ENCODE results near the gene FTSJ3.
"Not testable (repeated sequence)": the region's sequence is repeated elsewhere in the genome, so short reads cannot be mapped to it uniquely, and the experiment has no call there.

Gene FTSJ3

GRCh38 chr17:63826468-63827001 lies 928 bp downstream of the FTSJ3 start:
- no peak for DNase-seq (ENCODE audit: low read depth in 3 of 3)

- no peak for DNase-seq (ENCODE audit: low read depth in 3 of 3)
Observed at GRCh38 chr17:63824362-63824761, 3.1 kb downstream of the FTSJ3 start.

DNA sequence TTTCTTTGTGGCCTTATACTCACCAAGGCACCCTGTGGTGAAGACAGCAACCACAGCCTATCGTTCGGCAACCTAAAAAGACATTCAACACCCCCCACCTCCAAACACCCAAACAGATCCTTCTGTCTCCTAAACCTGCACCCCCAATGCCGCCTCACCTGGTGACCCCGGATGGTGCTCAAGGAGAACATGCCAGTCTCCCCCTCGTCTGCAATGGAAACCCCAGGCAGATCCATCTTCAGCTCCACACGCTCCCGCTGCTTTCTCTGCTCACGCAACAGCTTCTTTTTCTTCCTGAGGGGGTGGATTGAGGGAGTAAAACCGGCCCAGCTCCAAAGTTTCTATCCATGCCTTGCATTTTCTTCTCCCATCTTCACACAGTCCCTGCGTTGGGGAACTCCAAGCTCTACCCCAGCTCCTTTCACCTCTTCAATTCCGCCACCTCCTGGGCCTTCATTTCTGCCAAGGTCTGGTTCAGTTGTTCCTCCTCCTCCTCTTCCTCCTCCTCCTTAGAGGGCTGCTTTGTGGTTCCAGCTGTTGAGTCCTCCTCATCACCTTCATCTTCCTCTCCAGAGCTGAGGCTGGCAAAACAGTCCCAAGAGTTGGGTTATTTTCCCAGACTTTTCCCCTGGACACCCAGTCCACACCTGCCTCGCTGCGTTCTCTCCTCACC lies 3.7 kb downstream of the FTSJ3 start:
- DNase-seq (ENCODE audit: low read depth in 3 of 3) = no peak

GRCh38 chr17:63822537-63822936 lies 4.9 kb downstream of the FTSJ3 start:
- no peak for DNase-seq (ENCODE audit: low read depth in 3 of 3)

DNA sequence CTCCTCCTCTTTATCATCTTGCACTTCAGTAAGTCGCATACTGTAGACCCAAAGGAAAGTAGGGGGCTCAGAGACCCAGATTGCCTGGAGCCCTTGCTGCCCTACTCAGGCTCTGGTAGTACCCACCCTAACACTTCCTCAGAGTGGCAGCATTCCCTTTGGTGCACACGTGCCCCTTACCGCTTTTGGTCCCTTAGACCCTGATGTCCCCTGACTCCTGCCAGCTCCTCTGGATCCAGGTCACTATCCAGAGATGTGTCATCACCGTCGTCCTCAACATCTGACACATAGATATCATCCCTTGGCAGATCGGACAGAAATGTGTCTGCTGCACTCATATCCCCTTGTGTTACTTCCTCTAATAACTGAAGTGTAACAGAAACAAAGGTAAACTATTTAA lies 5.7 kb downstream of the FTSJ3 start:
- no peak for DNase-seq (ENCODE audit: low read depth in 3 of 3)

DNA sequence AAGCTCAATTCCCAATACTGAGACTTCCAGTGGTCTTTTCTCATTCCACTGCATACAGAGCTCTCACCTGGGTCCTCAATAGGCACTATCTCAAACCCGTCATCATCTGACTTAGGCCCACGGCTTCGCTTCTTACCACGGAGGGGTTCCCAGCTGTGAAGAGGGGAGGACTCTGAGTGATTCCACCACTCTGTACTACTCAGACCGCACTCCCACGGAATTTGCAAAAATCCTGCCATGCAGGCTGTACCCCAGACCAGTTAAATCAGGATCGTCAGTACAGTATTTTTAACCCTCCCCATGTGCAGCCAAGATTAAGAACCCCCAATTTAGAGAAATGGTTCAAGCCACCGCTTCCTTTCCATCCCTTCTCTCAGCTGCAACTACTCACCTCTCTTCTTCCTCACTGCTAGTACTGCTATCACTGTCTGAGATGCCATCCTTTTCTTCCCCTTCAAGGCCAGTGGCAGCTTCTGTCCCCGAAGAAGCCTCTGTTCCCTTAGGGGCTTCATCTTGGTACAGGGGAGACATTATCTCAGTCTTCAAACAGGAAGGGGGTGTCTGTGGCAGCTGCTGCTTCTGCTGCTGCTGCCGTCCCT lies 6.4 kb downstream of the FTSJ3 start:
- DNase-seq (ENCODE audit: low read depth in 3 of 3) = no peak

DNA sequence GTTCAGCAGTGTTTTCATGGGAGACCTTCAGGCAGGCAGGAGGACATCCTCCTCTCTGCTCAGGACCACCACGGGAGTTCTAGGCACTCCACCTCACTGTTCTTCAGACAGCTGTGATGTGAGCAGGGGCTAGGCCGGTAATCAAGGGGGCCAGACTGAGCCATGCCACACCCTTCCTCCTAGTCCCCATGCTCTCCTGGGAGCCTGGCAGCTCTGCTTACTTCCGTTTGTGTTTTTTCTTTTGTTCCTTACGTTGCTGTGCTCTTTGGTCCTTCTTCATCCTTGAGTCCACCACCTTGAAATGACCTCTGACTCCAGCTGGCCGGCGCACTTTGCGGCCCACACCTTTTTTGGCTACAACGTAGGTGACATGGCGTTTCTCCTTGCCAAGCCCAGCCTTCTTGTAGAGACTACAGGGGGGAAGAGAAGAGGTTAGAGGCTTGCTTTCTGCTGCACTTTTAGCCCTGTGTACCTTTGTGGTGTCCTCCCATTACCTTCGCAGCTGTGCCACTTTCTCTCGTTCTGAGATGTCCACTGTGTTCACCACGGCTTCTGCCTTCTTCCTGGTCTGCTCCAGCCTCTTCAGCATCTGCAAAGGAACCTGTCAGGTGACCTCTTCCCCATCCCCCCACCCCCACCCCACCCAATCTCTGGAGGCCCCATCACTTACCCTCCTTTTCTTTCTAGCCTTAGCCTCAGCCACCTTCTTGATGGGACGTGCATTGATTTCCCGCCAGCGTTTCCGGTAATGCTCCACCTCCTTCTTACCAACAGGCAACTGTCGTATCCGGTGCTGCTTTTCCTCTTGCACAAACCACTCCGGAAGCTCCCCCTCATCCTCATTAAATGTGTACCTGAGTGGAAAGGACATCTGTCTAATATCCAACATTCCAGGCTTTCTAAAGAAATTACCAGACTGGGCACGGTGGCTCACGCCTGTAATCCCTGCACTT lies 7.6 kb downstream of the FTSJ3 start:
- no peak for DNase-seq (ENCODE audit: low read depth in 3 of 3)

DNA sequence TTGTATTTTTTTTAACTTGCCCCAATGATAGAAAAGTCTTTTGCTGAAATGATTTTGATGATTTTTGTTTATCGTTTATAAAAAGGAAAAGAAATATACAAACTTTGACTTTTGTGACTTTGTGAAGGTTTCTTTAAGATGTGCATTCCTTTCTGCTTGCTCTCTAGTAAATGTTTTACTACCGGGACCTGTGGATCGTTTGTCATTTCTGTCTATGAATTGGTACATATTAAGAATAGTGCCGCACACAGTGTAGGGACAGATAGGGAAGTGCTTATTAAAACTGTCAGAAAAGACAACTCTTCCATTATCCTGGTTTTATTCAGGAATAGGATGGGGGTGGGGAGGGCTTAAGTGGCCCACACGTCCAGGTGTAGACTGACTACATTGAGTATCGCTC lies 8.3 kb downstream of the FTSJ3 start:
- no peak for DNase-seq (ENCODE audit: low read depth in 3 of 3)

- no peak for DNase-seq (ENCODE audit: low read depth in 3 of 3)
Observed at GRCh38 chr17:63817736-63818385, 9.6 kb downstream of the FTSJ3 start.

DNA sequence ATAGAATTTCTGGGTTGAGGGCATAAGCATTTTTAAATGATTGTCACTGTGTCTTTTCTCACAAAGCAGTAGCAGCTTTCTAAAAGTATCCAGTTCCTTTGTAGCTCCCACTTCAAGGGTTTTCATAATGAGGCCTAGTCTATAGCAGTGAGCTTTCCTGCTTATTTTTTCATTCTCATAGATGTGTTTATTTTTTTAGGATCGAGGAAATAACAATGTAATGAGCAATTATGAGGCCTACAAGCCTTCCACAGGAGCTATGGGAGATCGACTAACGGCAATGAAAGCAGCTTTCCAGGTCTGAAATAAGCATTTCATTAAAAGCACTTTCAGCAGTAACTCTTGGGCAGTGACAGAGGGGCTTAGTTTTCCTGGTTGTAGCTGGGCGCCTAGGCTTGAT lies 10.8 kb downstream of the FTSJ3 start:
- no peak for DNase-seq (ENCODE audit: low read depth in 3 of 3)

DNA sequence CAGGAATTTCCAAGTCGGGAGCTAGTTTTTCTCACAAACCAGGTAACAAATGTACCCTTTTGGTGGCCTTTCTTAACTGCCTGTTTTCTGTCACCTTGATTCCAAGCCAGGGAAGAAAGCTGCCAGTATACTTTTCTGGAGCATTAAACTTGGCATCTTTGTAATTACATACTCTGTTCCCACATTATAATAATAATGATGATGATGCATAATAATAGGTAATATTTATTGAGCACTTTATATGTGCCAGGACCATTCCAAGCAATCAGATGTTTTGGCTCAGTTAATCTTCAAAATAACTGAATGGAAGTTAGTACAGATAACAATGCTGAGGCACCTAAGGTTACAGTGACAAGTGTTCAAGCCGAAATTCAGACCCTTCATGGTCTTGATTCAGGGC lies 11.3 kb downstream of the FTSJ3 start:
- DNase-seq (ENCODE audit: low read depth in 3 of 3) = no peak

DNA sequence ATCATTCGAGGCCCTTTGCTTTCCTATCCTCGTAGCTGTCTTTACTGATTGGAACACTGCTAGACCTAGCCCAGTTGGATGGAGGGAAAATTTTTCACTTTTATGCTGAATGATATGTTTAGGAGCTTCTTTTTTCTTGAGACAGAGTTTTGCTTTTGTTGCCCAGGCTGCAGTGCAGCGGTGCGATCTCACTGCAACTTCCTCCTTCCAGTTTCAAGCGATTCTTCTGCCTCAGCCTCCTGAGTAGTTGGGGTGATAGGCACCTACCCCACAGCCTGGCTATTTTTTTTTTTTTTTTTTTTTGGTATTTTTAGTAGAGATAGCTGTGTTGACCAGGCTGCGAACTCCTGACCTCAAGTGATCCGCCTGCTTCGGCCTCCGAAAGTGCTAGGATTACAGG lies 17.5 kb downstream of the FTSJ3 start:
- DNase-seq (ENCODE audit: low read depth in 3 of 3) = no peak

GRCh38 chr17:63805591-63805990 lies 21.9 kb downstream of the FTSJ3 start:
- DNase-seq (ENCODE audit: low read depth in 3 of 3) = no peak

- no peak for DNase-seq (ENCODE audit: low read depth in 3 of 3)
Observed at GRCh38 chr17:63804328-63804727, 23.1 kb downstream of the FTSJ3 start.

DNA sequence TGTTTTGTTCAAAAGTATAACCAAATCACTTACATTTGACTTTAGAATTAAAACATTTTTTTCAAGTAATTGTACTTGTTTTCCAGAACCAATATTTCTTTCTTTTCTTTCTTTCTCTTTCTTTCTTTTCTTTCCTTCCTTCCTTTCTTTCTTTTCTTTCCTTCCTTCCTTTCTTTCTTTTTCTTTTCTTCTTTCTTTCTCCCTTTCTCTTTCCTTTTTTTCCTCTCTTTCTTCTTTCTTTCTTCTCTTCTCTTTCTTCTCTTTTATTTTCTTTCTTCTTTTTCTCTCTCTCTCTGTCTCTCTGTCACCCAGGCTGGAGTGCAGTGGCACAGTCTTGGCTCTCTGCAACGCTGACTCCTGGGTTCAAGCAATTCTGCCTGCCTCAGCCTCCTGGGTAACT lies 26.7 kb downstream of the FTSJ3 start:
- no peak for DNase-seq (ENCODE audit: low read depth in 3 of 3)

- DNase-seq (ENCODE audit: low read depth in 3 of 3) = no peak
Observed at GRCh38 chr17:63798572-63799106, 28.8 kb downstream of the FTSJ3 start.

DNA sequence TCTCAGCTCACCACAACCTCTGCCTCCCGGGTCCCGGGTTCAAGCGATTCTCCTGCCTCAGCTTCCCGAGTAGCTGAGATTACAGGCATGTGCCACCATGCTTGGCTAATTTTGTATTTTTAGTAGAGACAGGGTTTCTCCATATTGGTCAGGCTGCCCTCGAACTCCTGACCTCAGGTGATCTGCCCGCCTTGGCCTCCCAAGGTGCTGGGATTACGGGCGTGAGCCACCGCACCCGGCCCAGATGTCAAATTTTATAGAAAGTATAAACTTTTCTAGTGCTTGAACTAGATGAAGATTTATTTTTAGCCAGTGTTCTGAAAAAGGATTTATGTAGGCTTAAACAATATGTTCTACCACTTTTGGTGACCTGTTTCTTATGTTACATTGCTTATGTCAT lies 31.1 kb downstream of the FTSJ3 start:
- DNase-seq (ENCODE audit: low read depth in 3 of 3) = not testable (repeated sequence)

DNA sequence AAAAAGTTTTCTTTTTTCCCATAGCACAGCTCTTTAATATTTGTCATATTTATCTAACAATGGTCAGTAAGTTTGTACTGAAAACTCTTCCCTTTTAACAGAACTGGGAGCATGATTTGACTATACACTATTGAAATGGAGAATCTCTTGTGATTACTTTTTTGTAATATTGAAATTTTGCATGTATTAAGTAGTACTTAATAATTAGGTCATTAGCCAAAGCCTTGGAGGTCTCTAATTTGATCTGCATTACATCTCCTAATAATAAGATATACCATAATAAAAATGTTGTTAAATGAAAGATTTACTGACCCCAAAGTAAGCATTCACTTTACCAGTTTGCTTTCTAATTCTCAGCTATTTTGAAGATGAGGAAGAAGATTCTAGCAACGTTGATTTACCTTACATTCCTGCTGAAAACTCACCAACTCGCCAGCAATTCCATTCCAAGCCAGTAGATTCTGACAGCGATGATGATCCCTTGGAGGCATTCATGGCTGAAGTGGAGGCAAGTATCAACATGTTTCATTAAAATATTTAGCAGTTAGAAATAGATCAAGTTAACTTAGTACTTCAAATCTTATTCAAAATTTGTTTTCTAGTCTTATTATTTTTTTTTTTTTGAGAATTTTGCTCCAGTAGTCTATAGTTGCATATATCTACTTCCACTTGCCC lies 35.3 kb downstream of the FTSJ3 start:
- DNase-seq (ENCODE audit: low read depth in 3 of 3) = no peak

GRCh38 chr17:63790057-63790456 lies 37.4 kb downstream of the FTSJ3 start:
- DNase-seq (ENCODE audit: low read depth in 3 of 3) = no peak

DNA sequence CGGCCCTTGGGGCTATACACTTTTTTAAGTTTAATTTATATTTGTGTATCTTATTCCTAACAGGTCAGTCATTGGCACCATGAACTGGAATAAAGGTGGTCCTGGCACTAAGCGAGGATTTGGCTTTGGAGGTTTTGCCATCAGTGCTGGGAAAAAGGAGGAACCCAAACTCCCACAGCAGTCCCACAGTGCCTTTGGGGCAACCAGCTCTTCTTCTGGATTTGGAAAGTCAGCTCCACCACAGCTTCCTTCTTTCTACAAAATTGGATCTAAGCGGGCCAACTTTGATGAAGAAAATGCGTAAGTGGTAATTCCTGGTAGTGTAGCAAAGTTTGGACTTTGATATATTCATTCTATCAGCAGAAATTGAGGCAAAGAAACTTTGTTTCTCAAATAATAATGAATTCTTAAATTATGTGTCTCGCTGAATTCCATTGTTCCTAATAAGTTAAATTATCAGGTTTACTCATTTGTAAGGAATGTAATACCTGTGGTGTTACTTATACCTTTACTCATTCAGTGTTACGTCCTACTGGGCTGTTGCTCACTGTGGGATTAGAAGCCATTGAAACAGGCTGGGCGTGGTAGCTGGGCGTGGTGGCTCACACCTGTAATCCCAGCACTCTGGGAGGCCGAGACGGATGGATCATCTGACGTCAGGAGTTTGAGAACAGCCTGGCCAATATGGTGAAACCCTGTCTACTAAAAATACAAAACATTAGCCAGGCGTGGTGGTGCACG lies 40.3 kb downstream of the FTSJ3 start:
- no peak for DNase-seq (ENCODE audit: low read depth in 3 of 3)
